WERI-Rb-1 (cell line): ENCODE results near the gene CSH2.
"Not testable (repeated sequence)": the region's sequence is repeated elsewhere in the genome, so short reads cannot be mapped to it uniquely, and the experiment has no call there.

ENCODE experiments used
- DNase-seq: peaks from one replicate; pipeline ENCODE4 v3.0.0-alpha.2; 2020
- H3K27ac ChIP-seq: fragments of 250-450 bp; sonication (Bioruptor Pico); 2 replicates; pipeline ENCODE4 v1.5.1; 2020; ENCODE audit warnings: mild to moderate bottlenecking, moderate library complexity
- H3K27me3 ChIP-seq: fragments of 250-450 bp; sonication (Bioruptor Pico); 2 replicates; pipeline ENCODE4 v1.5.1; 2021; ENCODE audit warnings: mild to moderate bottlenecking, low read depth, moderate library complexity; ENCODE audit not compliant: insufficient read depth, severe bottlenecking
- H3K36me3 ChIP-seq: fragments of 250-450 bp; sonication (Bioruptor Pico); 2 replicates; pipeline ENCODE4 v1.5.1; 2020; ENCODE audit warnings: mild to moderate bottlenecking, moderate library complexity
- H3K4me3 ChIP-seq: 2 replicates; pipeline ENCODE4 v1.5.1; 2011; ENCODE audit warnings: low read depth, mild to moderate bottlenecking, control low read depth, low read length
- H3K9me3 ChIP-seq: fragments of 250-450 bp; sonication (Bioruptor Pico); 2 replicates; pipeline ENCODE4 v1.5.1; 2021; ENCODE audit warnings: mild to moderate bottlenecking, moderate library complexity; ENCODE audit not compliant: severe bottlenecking
- CTCF ChIP-seq: IDR thresholded peaks from 2 replicates; pipeline ENCODE4 v1.5.1; 2011; ENCODE audit warnings: low read depth, mild to moderate bottlenecking, control low read depth, inconsistent platforms, low read length

The CSH2 gene

GRCh38 chr17:63916566-63917185 lies 43.2 kb upstream of the CSH2 start:
- H3K4me3 ChIP-seq, result no peak overlapping the region
- no peaks in the 10 kb centered on the region for H3K36me3 ChIP-seq
- H3K27ac ChIP-seq, result no peak overlapping the region
- H3K27me3 ChIP-seq, result no peaks in the 10 kb centered on the region
- TF ChIP-seq CTCF, result no peak
- H3K9me3 ChIP-seq, result no peaks in the 10 kb centered on the region
- no peak for DNase-seq

DNA sequence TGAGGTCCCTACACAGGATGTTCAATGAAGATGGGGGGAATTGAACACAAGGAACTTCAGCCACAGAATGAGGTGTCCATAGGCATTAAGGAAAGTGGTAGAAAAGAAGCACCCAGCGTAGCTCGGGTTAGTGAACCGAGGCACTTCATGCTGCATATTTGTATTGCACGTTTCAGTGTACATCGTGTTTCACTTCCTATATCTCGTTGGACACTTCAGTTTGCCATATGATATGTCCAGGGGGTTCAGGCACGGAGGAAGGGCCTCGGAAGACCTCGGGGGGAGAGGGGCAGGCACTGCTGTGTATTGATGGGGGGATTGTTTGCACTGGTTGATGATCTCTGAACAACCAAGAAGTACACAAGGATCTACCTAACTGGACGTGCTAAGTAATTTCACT lies 42.3 kb upstream of the CSH2 start:
- not testable (repeated sequence) for H3K9me3 ChIP-seq, H3K27ac ChIP-seq, H3K36me3 ChIP-seq, DNase-seq, H3K4me3 ChIP-seq, H3K27me3 ChIP-seq

DNA sequence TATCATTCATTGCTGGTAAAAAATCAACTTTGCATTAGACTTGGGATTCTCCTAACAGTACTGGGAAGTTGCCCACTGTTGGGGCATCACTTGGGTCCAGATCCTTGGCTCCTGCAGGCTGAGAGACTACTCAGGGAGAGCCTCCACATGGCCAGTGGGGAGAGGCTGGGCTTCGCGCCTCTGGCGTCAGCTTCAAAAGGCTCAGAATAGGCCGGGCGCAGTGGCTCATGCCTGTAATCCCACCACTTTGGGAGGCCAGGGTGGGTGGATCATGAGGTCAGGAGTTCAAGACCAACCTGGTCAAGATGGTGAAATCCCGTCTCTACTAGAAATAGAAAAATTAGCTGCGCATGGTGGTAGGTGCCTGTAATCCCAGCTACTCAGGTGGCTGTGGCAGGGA lies 41.0 kb upstream of the CSH2 start:
- H3K9me3 ChIP-seq, result no peaks in the 10 kb centered on the region

DNA sequence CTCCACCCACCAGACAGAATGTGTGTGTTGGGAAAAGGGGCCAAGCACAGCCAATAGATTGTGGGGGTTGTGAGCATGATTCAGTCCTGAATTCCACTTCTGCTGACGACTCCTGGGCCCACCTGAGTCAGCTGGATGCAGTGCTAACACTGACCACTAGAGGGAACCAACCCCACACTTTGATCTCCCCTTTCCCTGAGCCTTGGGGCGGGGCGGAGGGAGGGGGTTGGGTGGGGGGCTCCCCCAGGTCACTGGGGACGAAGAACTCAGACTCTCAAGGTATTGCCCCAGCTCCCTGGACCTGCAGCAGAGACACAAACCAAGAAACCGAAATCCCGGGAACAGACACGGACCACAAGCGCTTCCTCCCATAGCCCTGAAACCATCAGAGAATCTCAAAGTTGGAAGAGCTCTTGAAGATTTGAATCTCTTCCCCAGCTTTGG lies 38.2 kb upstream of the CSH2 start:
- peak; percentile 71 for DNase-seq
- H3K27me3 ChIP-seq, result no peaks in the 10 kb centered on the region

More for the DNA sequence above, 41.0 kb upstream of the CSH2 start:
- no peak overlapping the region for H3K27ac ChIP-seq
- no peaks in the 10 kb centered on the region for H3K27me3 ChIP-seq
- H3K36me3 ChIP-seq, result no peaks in the 10 kb centered on the region
- no peak overlapping the region for H3K4me3 ChIP-seq
- no peak for TF ChIP-seq CTCF
- no peak for DNase-seq

DNA sequence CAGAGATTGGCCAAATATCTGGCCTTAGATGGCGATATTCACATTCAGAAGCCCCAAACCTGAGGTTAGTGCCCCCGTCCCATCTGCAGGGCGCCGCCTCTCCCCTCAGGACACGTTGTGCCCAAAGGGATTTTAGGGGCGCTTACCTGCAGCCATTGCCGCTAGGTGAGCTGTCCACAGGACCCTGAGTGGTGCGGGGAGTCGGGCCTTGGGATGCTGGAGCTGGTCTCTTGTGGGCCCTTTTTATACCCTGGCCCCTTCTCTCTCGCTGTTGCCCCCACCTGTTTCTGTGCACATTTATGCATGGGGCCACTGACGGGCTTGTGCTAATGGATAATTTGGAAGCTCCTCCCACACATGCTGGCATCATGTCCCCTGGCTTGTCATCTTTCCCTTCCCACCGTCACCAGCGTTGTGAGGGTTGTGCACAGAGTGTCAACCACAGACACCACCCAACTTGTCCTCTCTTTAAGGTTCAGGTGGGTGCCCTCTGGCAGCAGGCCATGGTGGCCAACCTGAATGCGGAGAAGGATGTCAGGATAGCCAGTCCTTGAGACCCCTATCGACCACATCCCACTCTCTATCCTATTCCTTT lies 37.7 kb upstream of the CSH2 start, which contains the start of gene CSHL1:
CSHL1 (minus strand) TSS at position 218 of the 595 bp plus-strand sequence; CDS start at position 156, 62 bp downstream.
- no peak for DNase-seq
- Histone ChIP-seq H3K36me3 (no peaks in the 10 kb centered on the region), H3K27me3 (no peaks in the 10 kb centered on the region), H3K27ac (no peak within 1 kb of the TSS), H3K9me3 (no peaks in the 10 kb centered on the region), H3K4me3 (no peak within 1 kb of the TSS)
- no peak for TF ChIP-seq CTCF

More for the DNA sequence above, 38.2 kb upstream of the CSH2 start:
- peak; percentile 81 for TF ChIP-seq CTCF
- Histone ChIP-seq H3K9me3 (no peaks in the 10 kb centered on the region), H3K36me3 (no peaks in the 10 kb centered on the region), H3K4me3 (no peak overlapping the region), H3K27ac (no peak overlapping the region)

DNA sequence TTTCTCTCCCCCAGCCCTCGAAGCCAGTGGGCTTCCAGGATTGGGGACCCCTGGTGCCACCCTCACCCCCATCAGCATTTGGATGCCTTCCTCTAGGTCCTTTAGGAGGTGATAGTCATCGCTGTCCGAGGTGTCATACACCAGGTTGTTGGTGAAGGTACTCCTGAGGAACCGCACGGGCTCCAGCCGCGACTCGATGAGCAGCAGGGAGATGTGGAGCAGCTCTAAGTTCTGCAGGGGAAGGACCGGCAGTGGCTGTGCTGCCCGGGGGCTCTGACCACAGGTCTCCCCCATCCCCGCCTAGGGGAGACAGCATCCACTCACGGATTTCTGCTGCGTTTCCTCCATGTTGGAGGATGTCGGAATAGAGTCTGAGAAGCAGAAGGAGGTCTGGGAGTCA lies 36.6 kb upstream of the CSH2 start:
- Histone ChIP-seq H3K36me3 (no peaks in the 10 kb centered on the region), H3K4me3 (no peak overlapping the region), H3K27me3 (no peaks in the 10 kb centered on the region), H3K9me3 (no peaks in the 10 kb centered on the region), H3K27ac (no peak overlapping the region)
- DNase-seq, result no peak
- no peak for TF ChIP-seq CTCF

DNA sequence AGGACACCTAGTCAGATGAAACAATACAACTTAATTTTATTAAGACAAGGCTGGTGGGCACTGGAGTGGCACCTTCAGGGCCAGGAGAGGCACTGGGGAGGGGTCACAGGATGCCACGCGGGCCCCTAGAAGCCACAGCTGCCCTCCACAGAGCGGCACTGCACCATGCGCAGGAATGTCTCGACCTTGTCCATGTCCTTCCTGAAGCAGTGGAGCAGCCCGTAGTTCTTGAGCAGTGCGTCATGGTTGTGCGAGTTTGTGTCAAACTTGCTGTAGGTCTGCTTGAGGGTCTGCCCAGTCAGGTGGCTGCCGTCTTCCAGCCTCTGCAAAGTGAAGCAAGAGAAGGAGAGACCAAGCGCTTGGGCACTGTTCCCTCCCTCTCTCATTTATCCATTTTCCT lies 36.1 kb upstream of the CSH2 start:
- H3K4me3 ChIP-seq, H3K27ac ChIP-seq, H3K9me3 ChIP-seq, H3K27me3 ChIP-seq, DNase-seq, H3K36me3 ChIP-seq: not testable (repeated sequence)
